HG02970 (cell line): ENCODE data around the gene IL16.

Experiments used
- ATAC-seq: cut with Tn5 transposase; IDR thresholded peaks from one replicate; pipeline ENCODE4 v1.9.1; 2021; ENCODE audit warnings: mild to moderate bottlenecking, moderate library complexity, moderate number of reproducible peaks; ENCODE audit not compliant: unreplicated experiment, low FRiP score

Gene IL16

GRCh38 chr15:81174125-81174791, 22.4 kb upstream of the IL16 start:
- no peak for ATAC-seq

GRCh38 chr15:81174792-81175327, 21.8 kb upstream of the IL16 start:
- ATAC-seq, result no peak

GRCh38 chr15:81175496-81175895, 21.2 kb upstream of the IL16 start:
- no peak for ATAC-seq

GRCh38 chr15:81176291-81176893, 20.3 kb upstream of the IL16 start:
- no peak for ATAC-seq

- no peak for ATAC-seq
Measured at GRCh38 chr15:81178365-81178764, 18.3 kb upstream of the IL16 start.

GRCh38 chr15:81181220-81181619, 15.5 kb upstream of the IL16 start:
- no peak for ATAC-seq

- no peak for ATAC-seq
Measured at GRCh38 chr15:81182031-81182755, 14.5 kb upstream of the IL16 start.

- no peak for ATAC-seq
Measured at GRCh38 chr15:81182756-81183438, 13.8 kb upstream of the IL16 start.

- no peak for ATAC-seq
Measured at GRCh38 chr15:81183439-81183775, 13.3 kb upstream of the IL16 start.

- ATAC-seq, result no peak
Measured at GRCh38 chr15:81184188-81184587, 12.5 kb upstream of the IL16 start.

- ATAC-seq, result no peak
Measured at GRCh38 chr15:81185631-81186295, 10.9 kb upstream of the IL16 start.

- no peak for ATAC-seq
Measured at GRCh38 chr15:81188354-81188753, 8.3 kb upstream of the IL16 start.

- no peak for ATAC-seq
Measured at GRCh38 chr15:81189583-81190283, 6.9 kb upstream of the IL16 start.

GRCh38 chr15:81190922-81191507, 5.7 kb upstream of the IL16 start:
- ATAC-seq, result no peak

- no peak for ATAC-seq
Measured at GRCh38 chr15:81191701-81192100, 5.0 kb upstream of the IL16 start.

GRCh38 chr15:81194723-81195122, 2.0 kb upstream of the IL16 start:
- no peak for ATAC-seq

GRCh38 chr15:81195339-81195864, 1.3 kb upstream of the IL16 start:
- no peak for ATAC-seq

- no peak for ATAC-seq
Measured at GRCh38 chr15:81197255-81197630, 564 bp downstream of the IL16 start.

- ATAC-seq, result no peak
Measured at GRCh38 chr15:81197688-81198281, 1.1 kb downstream of the IL16 start.
